ENCODE measurements around the gene FAM187B.

FAM187B gene

GRCh38 chr19:35257113-35257461 is 28.5 kb upstream of the FAM187B start:
- Histone ChIP-seq H2BK5ac (ENCODE audit: low read depth, low read length, poor library complexity) (no peak overlapping the region), H3K27me3 (ENCODE audit: insufficient read depth, low read length) (no peaks in the 10 kb centered on the region), H2BK120ac (ENCODE audit: insufficient read depth, low read length, poor library complexity) (no peak overlapping the region), H3K79me2 (ENCODE audit: control insufficient read depth, insufficient read depth, low read length, poor library complexity) (no peaks in the 10 kb centered on the region), H3K4me3 (ENCODE audit: low read depth, low read length) (no peak overlapping the region), H3K27ac (ENCODE audit: low read depth, low read length) (no peak overlapping the region), H3K9ac (ENCODE audit: low read length) (no peak overlapping the region), H2AK5ac (ENCODE audit: low read length) (no peak overlapping the region), H4K91ac (ENCODE audit: low read depth, low read length) (no peak overlapping the region), H2AFZ (ENCODE audit: insufficient read depth, low read length, poor library complexity) (no peak overlapping the region), H3K4ac (ENCODE audit: low read depth, low read length) (no peak overlapping the region), H3K14ac (ENCODE audit: low read length) (no peak overlapping the region), H3K18ac (ENCODE audit: low read length) (no peak overlapping the region), H4K8ac (ENCODE audit: low read depth, low read length) (no peak overlapping the region), H3K4me2 (ENCODE audit: low read length) (no peak overlapping the region), H2BK12ac (ENCODE audit: low read length) (no peak overlapping the region), H3K4me1 (ENCODE audit: control insufficient read depth in 1 of 2, insufficient read depth in 2 of 2, low read length in 2 of 2) (peaks cover 4 to 5% of the 10 kb centered on the region in 2 experiments), H3K9me3 (ENCODE audit: insufficient read depth, low read depth, low read length) (no peaks in the 10 kb centered on the region), H3K36me3 (ENCODE audit: control insufficient read depth in 1 of 2, insufficient read depth in 2 of 2, low read length in 2 of 2) (peaks cover 45 to 48% of the 10 kb centered on the region in 2 experiments), H3K23ac (ENCODE audit: low read length) (no peak overlapping the region), H4K12ac (ENCODE audit: low read depth, low read length) (no peak overlapping the region), H3K79me1 (ENCODE audit: low read length) (no peaks in the 10 kb centered on the region)
- DNase-seq = no peak
- no CpG with 5 or more reads among the region's 9 CpGs for WGBS (ENCODE audit: extremely low coverage, insufficient coverage, insufficient read length)

DNA sequence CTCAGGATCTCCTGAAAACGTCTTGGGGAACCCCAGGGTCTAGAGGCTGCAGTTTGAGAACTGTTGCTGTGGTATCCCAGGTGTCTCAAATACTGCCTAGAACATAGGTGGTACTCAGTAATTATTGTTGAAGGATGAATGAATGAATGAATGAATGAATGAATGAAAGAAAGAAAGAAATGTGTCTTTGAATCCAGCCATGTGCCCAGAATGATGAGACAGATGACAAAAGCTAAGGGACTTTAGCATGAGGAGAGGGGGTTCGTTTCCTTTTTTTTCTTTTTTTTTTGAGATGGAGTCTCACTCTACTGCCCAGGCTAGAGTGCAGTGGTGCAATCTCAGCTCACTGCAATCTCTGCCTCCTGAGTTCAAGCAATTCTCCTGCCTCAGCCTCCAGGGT is 28.0 kb upstream of the FAM187B start:
- H3K4me3 ChIP-seq (ENCODE audit: low read depth, low read length) = no peak overlapping the region

GRCh38 chr19:35254341-35255297 is 26.1 kb upstream of the FAM187B start:
- H3K4me2 ChIP-seq (ENCODE audit: low read length) = no peak overlapping the region
- no peak overlapping the region for H3K4ac ChIP-seq (ENCODE audit: low read depth, low read length)
- H3K36me3 ChIP-seq (ENCODE audit: control insufficient read depth in 1 of 2, insufficient read depth in 2 of 2, low read length in 2 of 2) = peaks cover 45 to 48% of the 10 kb centered on the region in 2 experiments
- H2BK5ac ChIP-seq (ENCODE audit: low read depth, low read length, poor library complexity) = no peak overlapping the region
- no peak overlapping the region for H2AK5ac ChIP-seq (ENCODE audit: low read length)
- H3K14ac ChIP-seq (ENCODE audit: low read length) = no peak overlapping the region
- peaks cover 7% of the 10 kb centered on the region for H3K79me2 ChIP-seq (ENCODE audit: control insufficient read depth, insufficient read depth, low read length, poor library complexity)
- H3K27ac ChIP-seq (ENCODE audit: low read depth, low read length) = no peak overlapping the region
- peaks cover 13 to 14% of the 10 kb centered on the region in 2 experiments for H3K4me1 ChIP-seq (ENCODE audit: control insufficient read depth in 1 of 2, insufficient read depth in 2 of 2, low read length in 2 of 2)
- no peak overlapping the region for H2BK120ac ChIP-seq (ENCODE audit: insufficient read depth, low read length, poor library complexity)
- no peak overlapping the region for H2AFZ ChIP-seq (ENCODE audit: insufficient read depth, low read length, poor library complexity)
- no CpG with 5 or more reads among the region's 17 CpGs for WGBS (ENCODE audit: extremely low coverage, insufficient coverage, insufficient read length)
- no peak overlapping the region for H3K9ac ChIP-seq (ENCODE audit: low read length)
- H3K4me3 ChIP-seq (ENCODE audit: low read depth, low read length) = no peak overlapping the region
- H2BK12ac ChIP-seq (ENCODE audit: low read length) = no peak overlapping the region
- H3K23ac ChIP-seq (ENCODE audit: low read length) = no peak overlapping the region
- no peak overlapping the region for H4K12ac ChIP-seq (ENCODE audit: low read depth, low read length)
- no peak for DNase-seq
- no peaks in the 10 kb centered on the region for H3K9me3 ChIP-seq (ENCODE audit: insufficient read depth, low read depth, low read length)
- no peaks in the 10 kb centered on the region for H3K79me1 ChIP-seq (ENCODE audit: low read length)
- H4K8ac ChIP-seq (ENCODE audit: low read depth, low read length) = no peak overlapping the region
- no peaks in the 10 kb centered on the region for H3K27me3 ChIP-seq (ENCODE audit: insufficient read depth, low read length)
- no peak overlapping the region for H3K18ac ChIP-seq (ENCODE audit: low read length)
- no peak overlapping the region for H4K91ac ChIP-seq (ENCODE audit: low read depth, low read length)

More for the DNA sequence above, 28.0 kb upstream of the FAM187B start:
- H4K91ac ChIP-seq (ENCODE audit: low read depth, low read length) = no peak overlapping the region
- H2AK5ac ChIP-seq (ENCODE audit: low read length) = no peak overlapping the region
- H3K9me3 ChIP-seq (ENCODE audit: insufficient read depth, low read depth, low read length) = no peaks in the 10 kb centered on the region
- no peak overlapping the region for H3K14ac ChIP-seq (ENCODE audit: low read length)
- peaks cover 4 to 5% of the 10 kb centered on the region in 2 experiments for H3K4me1 ChIP-seq (ENCODE audit: control insufficient read depth in 1 of 2, insufficient read depth in 2 of 2, low read length in 2 of 2)
- no peak overlapping the region for H4K8ac ChIP-seq (ENCODE audit: low read depth, low read length)
- no peak overlapping the region for H3K23ac ChIP-seq (ENCODE audit: low read length)
- no peak overlapping the region for H2BK5ac ChIP-seq (ENCODE audit: low read depth, low read length, poor library complexity)
- H3K36me3 ChIP-seq (ENCODE audit: control insufficient read depth in 1 of 2, insufficient read depth in 2 of 2, low read length in 2 of 2) = peaks cover 42 to 44% of the 10 kb centered on the region in 2 experiments
- WGBS (ENCODE audit: extremely low coverage, insufficient coverage, insufficient read length) = no CpG with 5 or more reads among the region's 2 CpGs
- H2AFZ ChIP-seq (ENCODE audit: insufficient read depth, low read length, poor library complexity) = no peak overlapping the region
- H3K9ac ChIP-seq (ENCODE audit: low read length) = no peak overlapping the region
- H3K27ac ChIP-seq (ENCODE audit: low read depth, low read length) = no peak overlapping the region
- no peak overlapping the region for H2BK120ac ChIP-seq (ENCODE audit: insufficient read depth, low read length, poor library complexity)
- no peak overlapping the region for H2BK12ac ChIP-seq (ENCODE audit: low read length)
- H3K79me1 ChIP-seq (ENCODE audit: low read length) = no peaks in the 10 kb centered on the region
- H3K4me2 ChIP-seq (ENCODE audit: low read length) = no peak overlapping the region
- H3K27me3 ChIP-seq (ENCODE audit: insufficient read depth, low read length) = no peaks in the 10 kb centered on the region
- H3K79me2 ChIP-seq (ENCODE audit: control insufficient read depth, insufficient read depth, low read length, poor library complexity) = no peaks in the 10 kb centered on the region
- H3K4ac ChIP-seq (ENCODE audit: low read depth, low read length) = no peak overlapping the region
- no peak overlapping the region for H4K12ac ChIP-seq (ENCODE audit: low read depth, low read length)
- DNase-seq = no peak
- no peak overlapping the region for H3K18ac ChIP-seq (ENCODE audit: low read length)

- no peaks in the 10 kb centered on the region for H3K27me3 ChIP-seq (ENCODE audit: insufficient read depth, low read length)
- WGBS (ENCODE audit: extremely low coverage, insufficient coverage, insufficient read length) = no CpG with 5 or more reads among the region's 9 CpGs
- DNase-seq = no peak
- H2AK5ac ChIP-seq (ENCODE audit: low read length) = no peak overlapping the region
- no peak overlapping the region for H3K23ac ChIP-seq (ENCODE audit: low read length)
- H3K36me3 ChIP-seq (ENCODE audit: control insufficient read depth in 1 of 2, insufficient read depth in 2 of 2, low read length in 2 of 2) = peaks cover 38 to 42% of the 10 kb centered on the region in 2 experiments
- no peak overlapping the region for H3K9ac ChIP-seq (ENCODE audit: low read length)
- H3K14ac ChIP-seq (ENCODE audit: low read length) = no peak overlapping the region
- no peak overlapping the region for H4K91ac ChIP-seq (ENCODE audit: low read depth, low read length)
- no peak overlapping the region for H2AFZ ChIP-seq (ENCODE audit: insufficient read depth, low read length, poor library complexity)
- no peak overlapping the region for H2BK5ac ChIP-seq (ENCODE audit: low read depth, low read length, poor library complexity)
- H2BK120ac ChIP-seq (ENCODE audit: insufficient read depth, low read length, poor library complexity) = no peak overlapping the region
- H3K79me2 ChIP-seq (ENCODE audit: control insufficient read depth, insufficient read depth, low read length, poor library complexity) = peaks cover 15% of the 10 kb centered on the region
- no peak overlapping the region for H4K8ac ChIP-seq (ENCODE audit: low read depth, low read length)
- peaks cover 14 to 15% of the 10 kb centered on the region in 2 experiments for H3K4me1 ChIP-seq (ENCODE audit: control insufficient read depth in 1 of 2, insufficient read depth in 2 of 2, low read length in 2 of 2)
- H3K4ac ChIP-seq (ENCODE audit: low read depth, low read length) = no peak overlapping the region
- H4K12ac ChIP-seq (ENCODE audit: low read depth, low read length) = no peak overlapping the region
- H3K79me1 ChIP-seq (ENCODE audit: low read length) = peaks cover 8% of the 10 kb centered on the region
- H3K4me2 ChIP-seq (ENCODE audit: low read length) = no peak overlapping the region
- no peak overlapping the region for H3K4me3 ChIP-seq (ENCODE audit: low read depth, low read length)
- H3K18ac ChIP-seq (ENCODE audit: low read length) = peak overlapping the region; percentile 21
- no peak overlapping the region for H3K27ac ChIP-seq (ENCODE audit: low read depth, low read length)
- no peaks in the 10 kb centered on the region for H3K9me3 ChIP-seq (ENCODE audit: insufficient read depth, low read depth, low read length)
- H2BK12ac ChIP-seq (ENCODE audit: low read length) = no peak overlapping the region
Observed at GRCh38 chr19:35253316-35254286, 25.1 kb upstream of the FAM187B start.
